SK-N-SH (cell line): ENCODE data around the gene DHRS9. TPM values are rescaled to one million over a fixed set of nuclear protein-coding genes. Genes with fewer than 3 reads are reported as not detected.
"Not testable (repeated sequence)": the region's sequence is repeated elsewhere in the genome, so short reads cannot be mapped to it uniquely, and the experiment has no call there.

Experiments
- CTCF ChIA-PET: fragments of 300-600, 350-600 bp; formaldehyde crosslinking; extraction: SDS; loops from one replicate; lab custom pipeline; 2021; lab: Yijun Ruan, JAX
- POLR2A ChIA-PET: fragments of 350-600 bp; sonication (Branson Sonifier 250); formaldehyde crosslinking; extraction: SDS; loops from one replicate; lab custom pipeline; 2020; ENCODE audit warnings: antibody characterized with exemption, inconsistent platforms; lab: Yijun Ruan, JAX
- DNase-seq: peaks from one replicate; pipeline ENCODE4 v3.0.0; 2012
- H2AFZ ChIP-seq: fragments of 200-600 bp; sonication (generic); 2 replicates; pipeline ENCODE4 v1.8.1; 2016; ENCODE audit warnings: antibody characterized with exemption, mild to moderate bottlenecking, low read depth
- H3F3A ChIP-seq: fragments of 200-600 bp; sonication (generic); replicated peaks from 2 replicates; pipeline ENCODE3; 2016; ENCODE audit warnings: antibody characterized with exemption, mild to moderate bottlenecking; ENCODE audit not compliant: insufficient read depth
- H3K27ac ChIP-seq, 2 experiments: fragments of 200-500 bp in 1 of 2; fragments of 200-600 bp in 1 of 2; sonication (Bioruptor generic) in 1 of 2; sonication (generic), shearing (Covaris generic) in 1 of 2; 2 replicates each; pipeline versions ENCODE4 v1.5.1 to v1.6.1; 2014 to 2016; ENCODE audit warnings: low read depth in 2 of 2, inconsistent platforms in 1 of 2, low read length in 1 of 2, mild to moderate bottlenecking in 1 of 2, mixed read lengths in 1 of 2
- H3K27me3 ChIP-seq: fragments of 200-600 bp; sonication (generic), shearing (Covaris generic); 2 replicates; pipeline ENCODE4 v1.6.1; 2016; ENCODE audit warnings: mixed run types; ENCODE audit not compliant: insufficient read depth
- H3K36me3 ChIP-seq, 2 experiments: fragments of 200-500 bp in 1 of 2; fragments of 200-600 bp in 1 of 2; sonication (Bioruptor generic) in 1 of 2; sonication (generic) in 1 of 2; replicated peaks in 1 of 2; 2 replicates each; pipeline versions ENCODE3 to v1.5.1; 2014 to 2016; ENCODE audit warnings: low read length in 1 of 2, mild to moderate bottlenecking in 1 of 2; ENCODE audit not compliant: insufficient read depth in 2 of 2, control insufficient read depth in 1 of 2
- H3K4me1 ChIP-seq, 2 experiments: fragments of 200-500 bp in 1 of 2; fragments of 200-600 bp in 1 of 2; sonication (Bioruptor generic) in 1 of 2; sonication (generic), shearing (Covaris generic) in 1 of 2; 2 replicates each; pipeline versions ENCODE4 v1.5.1 to v1.6.1; 2014 to 2016; ENCODE audit warnings: low read depth in 1 of 2, low read length in 1 of 2, mixed run types in 1 of 2; ENCODE audit not compliant: insufficient read depth in 2 of 2, control insufficient read depth in 1 of 2
- H3K4me2 ChIP-seq: fragments of 200-600 bp; sonication (generic), shearing (Covaris generic); 2 replicates; pipeline ENCODE4 v1.6.1; 2017; ENCODE audit warnings: mixed run types
- H3K4me3 ChIP-seq, 2 experiments: fragments of 200-500 bp in 1 of 2; fragments of 200-600 bp in 1 of 2; sonication (Bioruptor generic) in 1 of 2; sonication (generic), shearing (Covaris generic) in 1 of 2; 2 replicates each; pipeline versions ENCODE4 v1.5.1 to v1.8.1; 2014 to 2016; ENCODE audit warnings: low read depth in 2 of 2, inconsistent platforms in 1 of 2, low read length in 1 of 2, mild to moderate bottlenecking in 1 of 2, mixed read lengths in 1 of 2, moderate library complexity in 1 of 2
- H3K79me2 ChIP-seq: fragments of 200-600 bp; sonication (generic); 2 replicates; pipeline ENCODE4 v1.8.1; 2017; ENCODE audit warnings: mild to moderate bottlenecking; ENCODE audit not compliant: insufficient read depth
- H3K9ac ChIP-seq: fragments of 200-600 bp; sonication (generic); 2 replicates; pipeline ENCODE4 v1.6.1; 2017; ENCODE audit warnings: mixed run types
- H3K9me2 ChIP-seq: fragments of 200-600 bp; sonication (generic); 2 replicates; pipeline ENCODE4 v1.6.1; 2017; ENCODE audit warnings: mixed run types
- H3K9me3 ChIP-seq: fragments of 200-600 bp; sonication (generic); 2 replicates; pipeline ENCODE4 v1.6.1; 2017; ENCODE audit warnings: mixed run types, mild to moderate bottlenecking, moderate library complexity
- H4K20me1 ChIP-seq: fragments of 200-600 bp; sonication (generic); 2 replicates; pipeline ENCODE4 v1.6.1; 2017; ENCODE audit warnings: mild to moderate bottlenecking, mixed run types; ENCODE audit not compliant: insufficient read depth
- CHD2 ChIP-seq: fragments of 150-350 bp; IDR thresholded peaks from 2 replicates; pipeline ENCODE4 v1.6.1; 2018; ENCODE audit warnings: low read length; ENCODE audit not compliant: partially characterized antibody
- CTCF ChIP-seq: fragments of 200-600 bp; sonication (generic); IDR thresholded peaks from 2 replicates; pipeline ENCODE4 v1.6.1; 2017; ENCODE audit warnings: antibody characterized with exemption, mild to moderate bottlenecking, moderate library complexity
- EZH2phosphoT487 ChIP-seq: fragments of 200-600 bp; sonication (generic); IDR thresholded peaks from 2 replicates; pipeline ENCODE4 v1.6.1; 2017; ENCODE audit warnings: low read depth, mixed run types, mild to moderate bottlenecking, antibody characterized with exemption, moderate library complexity, borderline replicate concordance
- FOXJ3 ChIP-seq: sonication (generic); formaldehyde crosslinking; IDR thresholded peaks from 2 replicates; pipeline ENCODE4 v1.5.1; 2020; ENCODE audit warnings: mild to moderate bottlenecking, missing genetic modification reagents
- GATA2 ChIP-seq: sonication (generic); formaldehyde crosslinking; IDR thresholded peaks from 2 replicates; pipeline ENCODE4 v1.5.0; 2020; ENCODE audit warnings: mild to moderate bottlenecking, missing genetic modification reagents
- MAX ChIP-seq: IDR thresholded peaks from 2 replicates; pipeline ENCODE4 v1.4.0; 2012; ENCODE audit warnings: low read depth
- PBX3 ChIP-seq: IDR thresholded peaks from 2 replicates; pipeline ENCODE4; 2012
- RCOR1 ChIP-seq: fragments of 150-350 bp; IDR thresholded peaks from 2 replicates; pipeline ENCODE4 v1.6.1; 2017; ENCODE audit warnings: antibody characterized with exemption, low read length
- SIN3A ChIP-seq: IDR thresholded peaks from 2 replicates; pipeline ENCODE4 v1.6.1; 2012; ENCODE audit warnings: low read depth, mild to moderate bottlenecking, low read length, moderate library complexity, borderline replicate concordance
- USF1 ChIP-seq: IDR thresholded peaks from 2 replicates; pipeline ENCODE4 v1.4.0; 2012; ENCODE audit warnings: low read depth, borderline replicate concordance
- ZBTB33 ChIP-seq: IDR thresholded peaks from 2 replicates; pipeline ENCODE4 v1.4.0; 2012; ENCODE audit warnings: low read depth, borderline replicate concordance
- whole genome bisulfite sequencing: methylation state at CpG from one replicate; pipeline ENCODE4 v1.1.6; 2017; ENCODE audit warnings: low lambda C conversion rate; 5-methylcytosine and 5-hydroxymethylcytosine counted together
- polyA plus RNA-seq, 3 experiments: library from polyadenylated mRNA; depleted of rRNA; stranded (reverse); fragments of >200 nt; gene quantifications; 2 replicates each; pipeline ENCODE4 v1.2.3, GENCODE V29; 2012

The DHRS9 gene
- polyA plus RNA-seq, 1 of the 3 experiments (the other 2 are of a cell fraction), result not detected

GRCh38 chr2:169064199-169064598, 5.2 kb upstream of the DHRS9 start:
- H3K9me2 ChIP-seq, H3K9ac ChIP-seq, H3K79me2 ChIP-seq, H3K4me3 ChIP-seq, H3K27me3 ChIP-seq, H3K4me2 ChIP-seq, H3K36me3 ChIP-seq, DNase-seq, H3K27ac ChIP-seq, H3K9me3 ChIP-seq, H4K20me1 ChIP-seq, H3F3A ChIP-seq, H3K4me1 ChIP-seq, POLR2A ChIA-PET, H2AFZ ChIP-seq: not testable (repeated sequence)
- 85% methylated on average over 17 of the region's 17 CpGs for WGBS
- CTCF ChIA-PET, result interaction anchor here (2.5 kb wide), 1 partner anchor 46 kb away, joined by 7 read pairs; no protein-coding TSS in a partner anchor

- Histone ChIP-seq H3K79me2 (no peaks in the 10 kb centered on the region), H4K20me1 (no peaks in the 10 kb centered on the region), H3K27me3 (no peaks in the 10 kb centered on the region), H3K9ac (no peak overlapping the region), H2AFZ (no peak overlapping the region), H3K36me3 (no peaks in the 10 kb centered on the region), H3F3A (no peaks in the 10 kb centered on the region), H3K4me1 (no peaks in the 10 kb centered on the region), H3K4me3 (no peak overlapping the region), H3K27ac (no peak overlapping the region), H3K9me3 (no peaks in the 10 kb centered on the region), H3K9me2 (no peaks in the 10 kb centered on the region), H3K4me2 (no peak overlapping the region)
- 9% methylated on average over 1 of the region's 1 CpG for WGBS
- POLR2A ChIA-PET, result no interaction called here
- CTCF ChIA-PET, result interaction anchor here (1.4 to 2.5 kb wide), 2 partner anchors 13 to 45 kb away, joined by 3 to 7 read pairs; no protein-coding TSS in a partner anchor
- no peak for DNase-seq
- no peak for TF ChIP-seq MAX
- TF ChIP-seq SIN3A, result no peak
- TF ChIP-seq PBX3, result no peak
- no peak for TF ChIP-seq EZH2phosphoT487
- TF ChIP-seq GATA2 (CRISPR knock-in tag), result no peak
- TF ChIP-seq CHD2, result no peak
- no peak for TF ChIP-seq USF1
- no peak for TF ChIP-seq RCOR1
- no peak for TF ChIP-seq ZBTB33
- TF ChIP-seq CTCF, result no peak
- no peak for TF ChIP-seq FOXJ3 (CRISPR knock-in tag)
Observed at GRCh38 chr2:169065422-169065821, 3.9 kb upstream of the DHRS9 start.
